K562 (cell line): ENCODE measurements around the gene CRACR2B. TPM values are rescaled to one million over a fixed set of nuclear protein-coding genes. Genes with fewer than 3 reads are reported as not detected.

Source experiments
- ATAC-seq: fragments of 200-7000 bp; cut with Tn5 transposase; 3 replicates; pipeline ENCODE4 v1.9.1; 2020; ENCODE audit warnings: moderate library complexity
- BruUV-seq: library from RNA; stranded (reverse); fragments of 400-500 nt; replicated peaks from 2 replicates; lab custom pipeline; 2021; lab: Mats Ljungman, UMichigan
- CTCF ChIA-PET: fragments of 300-600 bp; formaldehyde crosslinking; extraction: SDS; loops from one replicate; lab custom pipeline; 2021; ENCODE audit warnings: low intra/inter-chr PET ratio; lab: Yijun Ruan, JAX
- POLR2A ChIA-PET: fragments of 300-600, 350-650 bp; sonication (Branson Sonifier 250); formaldehyde crosslinking; extraction: SDS; loops from one replicate; lab custom pipeline; 2021; ENCODE audit warnings: antibody characterized with exemption, inconsistent platforms; lab: Yijun Ruan, JAX
- DNase-seq, 4 experiments: peaks; one replicate each; pipeline versions ENCODE4 v3.0.0 to v3.0.0-alpha.2; 2011 to 2018; ENCODE audit warnings: low spot score in 3 of 4, mixed read lengths in 3 of 4; ENCODE audit errors: extremely low read depth in 1 of 4
- FAIRE-seq: peaks from 2 replicates; lab custom pipeline; 2011; peaks lifted over from hg19 to GRCh38; lab: Jason Lieb, UNC
- H2AFZ ChIP-seq: 2 replicates; pipeline ENCODE4 v1.6.0; 2011; ENCODE audit warnings: low read depth, low read length, control low read depth, inconsistent platforms
- H3K27ac ChIP-seq: fragments of 200-600 bp; 3 replicates; pipeline ENCODE4 v1.8.0; 2011; ENCODE audit warnings: low read depth, mild to moderate bottlenecking, control low read depth, inconsistent platforms, low read length, moderate library complexity, mixed read lengths; ENCODE audit errors: extremely low read depth
- H3K27me3 ChIP-seq, 2 experiments: fragments of 300-600 bp in 1 of 2; 2 replicates in 1 of 2; 3 replicates in 1 of 2; pipeline versions ENCODE4 v1.6.0 to v1.8.0; 2011; ENCODE audit warnings: inconsistent platforms in 2 of 2, low read length in 2 of 2, mild to moderate bottlenecking in 1 of 2, mixed read lengths in 1 of 2, moderate library complexity in 1 of 2; ENCODE audit not compliant: control insufficient read depth in 2 of 2, insufficient read depth in 2 of 2
- H3K36me3 ChIP-seq: fragments of 300-600 bp; 3 replicates; pipeline ENCODE4 v1.8.0; 2011; ENCODE audit warnings: mild to moderate bottlenecking, low read length, inconsistent platforms; ENCODE audit not compliant: control insufficient read depth, insufficient read depth
- H3K4me1 ChIP-seq, 2 experiments: fragments of 200-600 bp in 1 of 2; replicated peaks in 1 of 2; 2 replicates in 1 of 2; 3 replicates in 1 of 2; pipeline versions ENCODE4 v1.5.1 to v1.8.0; 2011; ENCODE audit warnings: inconsistent platforms in 2 of 2, low read length in 2 of 2, mild to moderate bottlenecking in 1 of 2, mixed read lengths in 1 of 2, moderate library complexity in 1 of 2; ENCODE audit not compliant: control insufficient read depth in 2 of 2, insufficient read depth in 2 of 2
- H3K4me2 ChIP-seq: 2 replicates; pipeline ENCODE4 v1.6.1; 2011; ENCODE audit warnings: low read length, control low read depth, inconsistent platforms, mixed read lengths; ENCODE audit not compliant: insufficient read depth
- H3K4me3 ChIP-seq: fragments of 200-600 bp; sonication (generic), shearing (Covaris generic); 2 replicates; pipeline ENCODE4 v1.5.1; 2016; ENCODE audit warnings: control low read depth, inconsistent platforms
- H3K79me2 ChIP-seq: fragments of 200-600 bp; 3 replicates; pipeline ENCODE4 v1.8.0; 2011; ENCODE audit warnings: low read length, inconsistent platforms; ENCODE audit not compliant: control insufficient read depth, insufficient read depth
- H3K9ac ChIP-seq, 2 experiments: 2 replicates each; pipeline versions ENCODE4 v1.6.0 to v1.6.1; 2011; ENCODE audit warnings: low read depth in 2 of 2, low read length in 2 of 2, control low read depth in 1 of 2, inconsistent platforms in 1 of 2, mild to moderate bottlenecking in 1 of 2, mixed read lengths in 1 of 2; ENCODE audit not compliant: insufficient read depth in 1 of 2
- H3K9me1 ChIP-seq: one replicate; pipeline ENCODE4 v1.6.0; 2011; ENCODE audit warnings: inconsistent platforms, mild to moderate bottlenecking, low read length, moderate library complexity; ENCODE audit not compliant: control insufficient read depth, insufficient read depth
- H3K9me3 ChIP-seq: replicated peaks from 2 replicates; pipeline ENCODE4 v1.5.1; 2011; ENCODE audit warnings: low read depth, low read length, inconsistent platforms; ENCODE audit not compliant: control insufficient read depth, insufficient read depth
- H4K20me1 ChIP-seq: replicated peaks from 2 replicates; pipeline ENCODE4 v1.6.1; 2011; ENCODE audit warnings: low read length, inconsistent platforms, mixed read lengths; ENCODE audit not compliant: control insufficient read depth, insufficient read depth
- BACH1 ChIP-seq: fragments of 200-800 bp; sonication (Bioruptor generic); IDR thresholded peaks from 2 replicates; pipeline ENCODE4 v1.6.1; 2016; ENCODE audit warnings: missing genetic modification characterization, missing compliant biosample characterization
- CSDE1 ChIP-seq, 2 experiments: fragments of 450-650 bp; IDR thresholded peaks; 2 replicates each; pipeline ENCODE4 v1.6.1; 2016; ENCODE audit warnings: mild to moderate bottlenecking in 1 of 2
- MAX ChIP-seq: sonication (generic); formaldehyde crosslinking; IDR thresholded peaks from 2 replicates; pipeline ENCODE4 v1.9.0; 2022; ENCODE audit warnings: mild to moderate bottlenecking, missing genetic modification reagents
- MGA ChIP-seq: fragments of 450-650 bp; IDR thresholded peaks from 2 replicates; pipeline ENCODE4 v1.6.1; 2016; ENCODE audit warnings: mild to moderate bottlenecking, moderate library complexity
- MYC ChIP-seq, 2 experiments: fragments of 250-450 bp in 1 of 2; sonication (Bioruptor Pico) in 1 of 2; IDR thresholded peaks; 2 replicates each; pipeline versions ENCODE4 v1.5.1 to v1.6.1; 2012 to 2021; ENCODE audit warnings: low read depth in 2 of 2, borderline replicate concordance in 1 of 2, improper control_type of control experiment in 1 of 2, low read length in 1 of 2, mild to moderate bottlenecking in 1 of 2, moderate library complexity in 1 of 2
- ZC3H11A ChIP-seq: IDR thresholded peaks from 2 replicates; pipeline ENCODE4 v1.6.1; 2012; ENCODE audit warnings: low read depth, low read length, improper control_type of control experiment
- ZNF143 ChIP-seq: sonication (generic); formaldehyde crosslinking; IDR thresholded peaks from 2 replicates; pipeline ENCODE4 v1.9.0; 2022; ENCODE audit warnings: mild to moderate bottlenecking, missing genetic modification reagents
- WGBS: fragments of 100-300 bp; shearing (Covaris generic); methylation state at CpG from one replicate; pipeline ENCODE4 v1.1.6; 2016; ENCODE audit warnings: low coverage, mixed read lengths; ENCODE audit not compliant: insufficient coverage; ENCODE audit errors: missing lambda C conversion rate; 5-methylcytosine and 5-hydroxymethylcytosine counted together
- in situ Hi-C: fragments of 300-500 bp; cut with MboI; formaldehyde crosslinking; loops from 4 replicates; pipeline ENCODE4 v1.15.0; 2018; ENCODE audit warnings: inconsistent platforms, mixed read lengths
- intact Hi-C: fragments of 100-400 bp; cut with micrococcal nuclease; formaldehyde crosslinking; loops from 2 replicates; pipeline ENCODE4 v1.14.2; 2022
- polyA plus RNA-seq, 8 experiments: library from polyadenylated mRNA; depleted of rRNA in 4 of 8; stranded (reverse) in 5 of 8; unstranded in 3 of 8; fragments of >200 nt; fragmentation: Nextera tagmentation in 2 of 8; fragmentation: Illumina TruSeq in 1 of 8; extraction: Ambion mirVana in 2 of 8; extraction: Trizol in 1 of 8; gene quantifications; 2 replicates each; pipeline versions ENCODE4 v1.2.1 to v1.2.3, GENCODE V29; 2011 to 2014; ENCODE audit warnings: inconsistent platforms in 1 of 8, missing spikeins in 1 of 8
- total RNA-seq, 7 experiments: library from RNA; depleted of rRNA in 6 of 7; stranded (reverse); fragments of >200 nt in 6 of 7; fragmentation: Illumina TruSeq in 2 of 7; extraction: Trizol in 2 of 7; gene quantifications; 2 replicates each; pipeline versions ENCODE4 v1.2.1 to v1.2.3, GENCODE V29; 2011 to 2021; ENCODE audit warnings: low replicate concordance in 1 of 7
- TF ChIP-seq, protein P1 (sequence below), 2 experiments: fragments of 450-650 bp; conservative IDR thresholded peaks; 2 replicates each; pipeline ENCODE4 v1.6.1; 2017; ENCODE audit warnings: mild to moderate bottlenecking in 2 of 2, moderate library complexity in 2 of 2

Gene CRACR2B
- total and polyA plus RNA-seq, 9 of the 15 experiments (the other 6 are each of a cell fraction or from before 2014, with no cell fraction given) = 0.10 to 51.0 (median 6.0) TPM

DNA sequence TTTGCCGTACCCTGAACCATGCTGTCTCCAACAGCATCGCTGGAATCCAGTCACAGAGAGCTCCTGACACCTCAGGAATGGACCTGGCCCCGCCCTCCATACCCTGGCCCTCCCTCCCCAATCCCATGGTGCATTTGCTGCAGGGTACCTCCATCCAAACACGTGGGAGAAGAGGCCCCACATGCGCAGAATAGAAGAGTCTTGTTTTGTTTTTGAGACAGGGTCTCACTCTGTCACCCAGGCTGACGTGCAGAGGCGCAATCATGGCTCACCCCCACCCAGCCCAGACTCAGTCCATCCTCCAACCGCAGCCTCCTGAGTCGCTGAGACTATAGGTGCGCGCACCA, 11.3 kb upstream of the CRACR2B start:
- Histone ChIP-seq H3K9ac (no peak overlapping the region), H3K79me2 (peaks cover 43% of the 10 kb centered on the region)
- 58% methylated on average over 10 of the region's 11 CpGs for WGBS
- no peak for TF ChIP-seq CSDE1 (IDR thresholded peaks at IDR 0.05)
- TF ChIP-seq MAX (CRISPR knock-in tag) = peak; percentile 67
- no peak for TF ChIP-seq ZC3H11A
- TF ChIP-seq MYC (IDR thresholded peaks at IDR 0.05; ENCODE audit: low read depth, low read length) = 0 out of 2 replicates have a peak, but pooled peaks have one; percentile 43
- TF ChIP-seq MYC (CRISPR knock-in tag; IDR thresholded peaks at IDR 0.05; ENCODE audit: borderline replicate concordance, low read depth) = no peak
- no peak for TF ChIP-seq BACH1 (tag)
- TF ChIP-seq ZNF143 (CRISPR knock-in tag) = peak; percentile 46; the same call in 1 of the 2 replicates
- peak; percentile 59; the same call in 1 of the 2 replicates for TF ChIP-seq MGA
- TF ChIP-seq, protein P1, sequence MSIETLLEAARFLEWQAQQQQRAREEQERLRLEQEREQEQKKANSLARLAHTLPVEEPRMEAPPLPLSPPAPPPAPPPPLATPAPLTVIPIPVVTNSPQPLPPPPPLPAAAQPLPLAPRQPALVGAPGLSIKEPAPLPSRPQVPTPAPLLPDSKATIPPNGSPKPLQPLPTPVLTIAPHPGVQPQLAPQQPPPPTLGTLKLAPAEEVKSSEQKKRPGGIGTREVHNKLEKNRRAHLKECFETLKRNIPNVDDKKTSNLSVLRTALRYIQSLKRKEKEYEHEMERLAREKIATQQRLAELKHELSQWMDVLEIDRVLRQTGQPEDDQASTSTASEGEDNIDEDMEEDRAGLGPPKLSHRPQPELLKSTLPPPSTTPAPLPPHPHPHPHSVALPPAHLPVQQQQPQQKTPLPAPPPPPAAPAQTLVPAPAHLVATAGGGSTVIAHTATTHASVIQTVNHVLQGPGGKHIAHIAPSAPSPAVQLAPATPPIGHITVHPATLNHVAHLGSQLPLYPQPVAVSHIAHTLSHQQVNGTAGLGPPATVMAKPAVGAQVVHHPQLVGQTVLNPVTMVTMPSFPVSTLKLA (conservative IDR thresholded peaks at IDR 0.05) = peak; percentile 60 to 69; a peak in 3 of 4 replicates

More for the DNA sequence above, 11.3 kb upstream of the CRACR2B start:
- Histone ChIP-seq H3K27me3 (no peaks in the 10 kb centered on the region), H3K4me3 (no peak overlapping the region), H3K27ac (no peak overlapping the region), H2AFZ (0 out of 2 replicates have a peak overlapping the region, but pooled peaks have one; percentile 32), H3K4me1 (peaks cover 20 to 67% of the 10 kb centered on the region in 2 experiments; a peak in 4 of 5 replicates), H3K4me2 (no peak overlapping the region), H4K20me1 (peaks cover 25% of the 10 kb centered on the region), H3K36me3 (peaks cover 37% of the 10 kb centered on the region), H3K9me3 (no peaks in the 10 kb centered on the region), H3K9me1 (peaks cover 6% of the 10 kb centered on the region)
- no TSS peak for BruUV-seq
- FAIRE-seq (peak; percentile 26), DNase-seq (peak in 2 of 4 experiments; percentile 56 to 68), ATAC-seq (peak; percentile 7; the same call in 1 of the 3 replicates)
- ChIA-PET POLR2A (interaction anchor here (0.8 to 5.2 kb wide), 5 partner anchors 9 to 27 kb away, joined by 3 to 36 read pairs (median 6); partner anchors contain the start of genes CEND1, POLR2L and TSPAN4), CTCF (no interaction called here)
- in situ Hi-C loops = no loop called here
- intact Hi-C loops = no loop called here
